HG03039 (cell line): ENCODE measurements around the gene TAS2R38.
"Not testable (repeated sequence)": the region's sequence is repeated elsewhere in the genome, so short reads cannot be mapped to it uniquely, and the experiment has no call there.

Experiments used
- ATAC-seq: cut with Tn5 transposase; IDR thresholded peaks from one replicate; pipeline ENCODE4 v1.9.1; 2021; ENCODE audit warnings: mild to moderate bottlenecking, moderate library complexity; ENCODE audit not compliant: unreplicated experiment

Gene TAS2R38

GRCh38 chr7:141973673-141974072 is at the start of gene TAS2R38:
TAS2R38 (minus strand) TSS chr7:141973773; CDS start chr7:141973689, 84 bp downstream.
- no peak for ATAC-seq

DNA sequence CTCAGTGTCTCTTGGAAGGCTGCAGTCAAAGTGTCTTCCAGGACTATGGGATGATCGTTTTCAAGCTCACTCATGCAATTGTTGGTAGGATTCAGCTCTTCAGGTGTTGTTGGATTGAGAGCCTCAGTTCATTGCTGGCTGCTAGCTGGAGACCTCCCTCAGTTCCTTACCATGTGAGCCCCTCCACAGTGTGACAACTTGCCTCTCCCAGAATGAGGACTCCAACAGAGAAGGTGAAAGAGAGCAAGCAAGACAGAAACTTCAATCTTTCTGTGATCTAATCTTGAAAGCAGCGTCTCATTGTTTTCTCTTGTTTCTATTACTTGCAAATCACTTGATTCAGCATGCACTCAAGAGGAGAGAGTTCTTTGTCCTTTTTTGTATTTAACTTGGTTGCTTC is 44.6 kb upstream of the TAS2R38 start:
- no peak for ATAC-seq

GRCh38 chr7:142017451-142017850 is 43.9 kb upstream of the TAS2R38 start:
- no peak for ATAC-seq

DNA sequence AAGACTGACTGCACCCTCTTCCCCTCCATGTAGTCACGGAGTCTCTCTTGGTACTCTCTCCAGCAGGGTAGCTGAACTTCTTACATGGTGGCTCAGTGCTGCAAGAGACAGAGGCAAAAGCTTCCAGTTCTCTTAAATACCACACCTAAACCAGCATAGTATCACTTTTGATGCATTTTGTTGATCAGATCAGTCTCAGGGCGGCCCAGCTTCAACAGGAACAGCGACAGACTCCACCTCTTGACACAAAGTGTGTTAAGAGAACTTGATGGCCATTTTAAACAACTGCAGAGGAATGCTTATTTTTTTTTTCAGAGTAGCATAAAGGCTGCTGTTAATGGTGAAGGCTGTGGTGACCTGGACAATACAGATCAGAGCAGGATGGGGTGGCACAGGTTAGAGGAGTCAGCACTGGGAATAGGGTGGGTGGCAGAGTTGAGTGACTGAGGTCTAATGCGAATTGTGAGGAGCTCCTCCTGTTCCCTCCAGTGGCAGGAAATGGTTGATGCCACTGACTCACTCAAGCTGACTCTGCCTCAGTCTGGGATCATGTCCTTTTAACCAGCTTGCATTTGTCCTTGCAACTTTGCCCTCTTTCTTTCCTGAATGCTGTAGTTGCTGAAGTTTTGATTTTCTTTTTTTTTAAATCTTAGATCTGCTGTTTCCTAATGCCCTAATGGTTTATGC is 39.4 kb upstream of the TAS2R38 start:
- no peak for ATAC-seq

- ATAC-seq, result no peak
Observed at GRCh38 chr7:142010952-142011548, 37.5 kb upstream of the TAS2R38 start.

- no peak for ATAC-seq
Observed at GRCh38 chr7:142009187-142009586, 35.6 kb upstream of the TAS2R38 start.

DNA sequence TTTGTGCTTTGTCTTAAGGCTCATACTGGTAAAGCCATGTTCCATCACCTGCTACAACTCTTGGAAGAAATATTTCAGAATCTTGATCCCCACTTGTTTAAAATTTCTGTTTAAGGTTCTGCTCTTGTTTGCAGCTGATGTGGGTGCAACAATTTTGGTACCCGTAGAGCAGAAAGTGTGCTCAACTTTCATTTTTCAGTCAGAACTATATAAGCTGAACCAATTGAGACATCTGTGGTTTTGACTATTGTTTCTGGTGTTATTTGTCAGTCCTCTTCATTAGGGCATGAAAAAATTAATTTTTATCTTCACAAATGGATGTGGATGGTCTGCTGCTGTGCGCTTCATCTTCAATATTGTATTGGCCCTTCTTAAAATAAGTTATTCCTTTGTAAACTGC is 33.0 kb upstream of the TAS2R38 start:
- ATAC-seq, result no peak

- no peak for ATAC-seq
Observed at GRCh38 chr7:142002179-142002578, 28.6 kb upstream of the TAS2R38 start.

GRCh38 chr7:142001163-142001874 is 27.7 kb upstream of the TAS2R38 start:
- no peak for ATAC-seq

DNA sequence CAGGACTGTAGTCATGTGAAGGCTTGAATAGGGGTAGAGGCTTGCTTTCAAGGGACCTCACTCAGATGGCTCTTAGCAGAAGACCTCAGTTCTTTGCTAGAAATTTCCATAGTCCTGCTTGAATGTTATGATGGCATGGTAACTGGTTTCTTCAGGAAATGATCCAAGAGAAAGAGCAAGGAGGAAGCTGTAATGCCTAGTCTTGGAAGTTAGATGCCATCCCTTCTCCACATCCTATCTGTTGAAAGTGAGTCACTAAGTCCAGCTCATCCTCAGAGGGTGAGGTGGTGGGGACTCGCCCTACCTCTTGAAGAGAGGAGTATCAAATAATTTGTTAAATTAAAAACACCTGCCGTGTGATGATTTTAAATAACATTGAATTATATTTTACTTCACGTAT is 26.7 kb upstream of the TAS2R38 start:
- no peak for ATAC-seq

DNA sequence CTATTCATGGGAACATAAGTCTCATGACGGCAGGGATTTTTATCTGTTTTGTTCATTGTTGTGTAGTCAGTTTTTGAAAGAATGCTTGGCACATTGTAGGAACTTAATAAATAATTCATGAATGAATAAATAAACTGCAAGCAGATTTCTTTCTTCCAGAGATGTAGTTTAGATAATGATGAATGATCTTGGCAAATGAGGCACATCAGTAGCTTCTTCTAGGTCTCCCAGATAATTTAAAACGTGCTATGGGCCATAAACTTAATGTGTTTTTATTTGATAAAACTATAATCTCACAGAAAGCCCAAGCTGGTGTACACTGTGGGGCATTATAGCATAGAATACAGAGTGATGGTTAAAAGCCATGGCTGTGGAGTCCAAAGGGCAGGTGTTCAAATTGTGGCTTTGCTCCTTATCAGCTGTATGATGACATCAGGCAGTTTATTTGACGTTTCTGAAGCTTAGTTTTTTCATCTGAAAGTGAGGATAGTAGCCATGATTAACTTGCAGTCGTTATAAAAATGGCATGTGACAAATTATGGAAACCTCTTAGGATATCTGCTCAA is 25.6 kb upstream of the TAS2R38 start:
- ATAC-seq, result no peak

- ATAC-seq, result no peak
Observed at GRCh38 chr7:141993354-141993753, 19.8 kb upstream of the TAS2R38 start.

GRCh38 chr7:141992688-141993087 is 19.1 kb upstream of the TAS2R38 start:
- no peak for ATAC-seq

- ATAC-seq, result no peak
Observed at GRCh38 chr7:141992156-141992555, 18.6 kb upstream of the TAS2R38 start.

DNA sequence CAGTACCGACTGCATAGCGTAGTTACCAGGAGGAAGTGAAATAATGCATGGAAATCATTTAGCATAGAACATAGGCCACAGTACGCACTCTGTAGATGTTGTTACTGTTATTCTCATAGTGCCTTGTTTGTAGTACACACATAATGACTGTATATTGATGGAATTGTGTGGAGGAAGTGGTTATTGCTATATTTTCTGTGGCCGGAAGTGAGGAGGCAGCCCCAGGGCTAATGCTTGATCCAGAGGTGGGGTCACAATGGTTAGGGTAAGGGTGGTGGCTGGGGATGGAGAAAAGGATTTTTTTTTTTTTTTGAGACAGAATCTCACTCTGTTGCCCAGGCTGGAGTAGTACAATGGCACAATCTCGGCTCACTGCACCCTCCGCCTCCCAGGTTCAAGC is 17.6 kb upstream of the TAS2R38 start:
- ATAC-seq, result no peak

DNA sequence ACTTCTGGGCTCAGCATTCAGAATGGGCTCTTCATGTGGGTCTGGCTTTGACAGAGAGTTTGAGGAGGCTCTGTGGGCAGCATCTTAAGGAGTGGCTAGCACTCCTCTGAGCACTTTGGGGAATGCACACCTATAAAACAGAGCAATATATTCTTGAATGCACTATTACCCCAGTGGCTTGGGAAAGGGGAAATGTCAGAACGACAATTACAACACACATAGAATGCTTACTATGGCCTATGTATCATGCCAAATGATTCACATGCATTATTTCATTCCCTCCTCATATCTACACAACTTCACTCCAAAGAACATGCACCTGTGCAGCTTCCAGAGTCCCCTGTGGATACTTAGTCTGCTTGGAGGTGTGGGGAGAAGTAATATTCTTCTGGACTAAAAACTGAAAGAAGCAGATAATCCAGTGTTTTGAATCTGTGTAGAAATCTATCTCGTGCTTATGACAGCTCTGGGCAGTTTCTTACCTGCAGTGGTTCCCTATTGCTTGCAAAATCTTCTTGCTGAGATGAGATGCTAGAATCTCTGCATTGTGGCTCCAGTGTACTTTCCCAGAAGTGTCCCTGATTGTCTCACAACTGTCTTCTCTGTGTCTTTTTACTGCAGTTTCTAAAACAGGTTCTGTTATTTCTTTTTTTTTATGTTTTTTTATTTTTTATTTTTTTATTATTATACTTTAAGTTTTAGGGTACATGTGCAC is 16.6 kb upstream of the TAS2R38 start:
- ATAC-seq, result no peak

GRCh38 chr7:141987803-141988202 is 14.2 kb upstream of the TAS2R38 start:
- not testable (repeated sequence) for ATAC-seq

DNA sequence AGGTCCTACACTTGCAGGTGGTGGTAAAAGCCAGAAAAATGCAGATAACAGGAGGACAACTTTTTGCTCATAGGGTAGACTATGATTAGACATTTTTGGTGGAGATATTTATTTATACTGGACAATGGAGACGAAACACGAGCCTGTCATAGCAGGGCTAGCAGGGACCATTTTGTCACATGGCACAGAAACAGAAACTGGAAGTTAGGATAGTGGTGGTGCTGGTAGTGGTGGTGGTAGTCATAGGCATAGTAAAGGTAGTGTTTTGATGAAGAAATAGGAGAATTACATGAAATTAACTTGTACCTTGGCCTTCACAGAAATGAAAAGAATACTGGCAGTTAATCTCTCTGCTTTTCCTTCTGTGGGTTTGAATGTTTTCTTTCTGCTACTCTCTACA is 13.3 kb upstream of the TAS2R38 start:
- ATAC-seq, result no peak

DNA sequence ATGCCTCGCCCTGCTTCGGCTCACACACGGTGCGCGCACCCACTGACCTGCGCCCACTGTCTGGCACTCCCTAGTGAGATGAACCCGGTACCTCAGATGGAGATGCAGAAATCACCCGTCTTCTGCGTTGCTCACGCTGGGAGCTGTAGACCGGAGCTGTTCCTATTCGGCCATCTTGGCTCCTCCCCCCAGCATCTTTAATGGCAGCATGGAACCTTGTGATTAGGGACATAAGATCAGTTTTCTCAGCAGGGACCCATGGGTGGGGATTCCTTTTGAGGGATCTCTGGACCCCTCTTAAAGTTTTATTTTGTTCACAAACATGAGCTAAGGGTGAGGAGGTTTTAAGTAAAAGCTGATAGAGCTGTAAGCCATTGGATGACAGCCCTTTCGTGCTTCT is 12.4 kb upstream of the TAS2R38 start:
- not testable (repeated sequence) for ATAC-seq

- no peak for ATAC-seq
Observed at GRCh38 chr7:141979568-141979967, 6.0 kb upstream of the TAS2R38 start.

- ATAC-seq, result no peak
Observed at GRCh38 chr7:141978351-141978750, 4.8 kb upstream of the TAS2R38 start.
